ENCODE measurements around the gene GNB5.
A peak's percentile ranks its signal among the peaks of the same experiment; 100 is the strongest.
"Not testable (repeated sequence)": the region's sequence is repeated elsewhere in the genome, so short reads cannot be mapped to it uniquely, and the experiment has no call there.

GNB5 gene

DNA sequence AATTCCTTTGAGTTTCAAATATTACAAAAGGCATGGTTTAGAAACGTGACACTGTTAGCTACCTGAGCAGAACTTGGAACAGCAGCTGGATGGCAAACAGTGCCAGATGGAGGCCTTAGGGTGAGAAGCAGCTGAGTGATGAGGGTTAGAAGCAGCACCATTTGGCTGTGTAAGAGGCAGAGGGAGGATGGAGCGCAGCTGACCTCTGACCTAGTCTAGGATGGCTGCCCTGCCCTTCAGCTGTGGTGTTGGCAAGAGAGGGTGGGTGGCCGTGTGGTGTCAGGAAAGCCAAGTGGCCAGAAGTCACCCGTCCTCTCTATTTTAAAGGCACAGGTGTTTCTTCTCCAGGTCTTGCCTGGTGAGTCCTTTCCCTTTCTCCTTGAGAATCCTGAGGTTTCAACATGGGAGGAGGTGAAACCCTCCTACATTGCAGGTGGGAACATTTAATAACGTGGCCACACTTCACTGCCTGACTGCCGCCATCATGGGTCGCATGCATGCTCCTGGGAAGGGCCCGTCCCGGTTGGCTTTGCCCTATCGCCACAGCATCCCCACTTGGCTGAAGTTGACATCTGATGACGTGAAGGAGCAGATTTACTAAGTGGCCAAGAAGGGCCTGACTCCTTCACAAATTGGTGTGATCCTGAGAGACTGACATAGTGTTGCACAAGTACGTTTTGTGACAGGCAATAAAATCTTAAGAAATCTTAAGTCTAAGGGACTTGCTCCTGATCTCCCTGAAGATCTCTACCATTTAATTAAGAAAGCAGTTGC lies 96.2 kb downstream of the GNB5 start:
- DNase-seq (ENCODE audit: low read depth in 2 of 2) = no peak

- no peak for DNase-seq (ENCODE audit: low read depth in 2 of 2)
Observed at GRCh38 chr15:52093539-52094510, 97.4 kb downstream of the GNB5 start.

- DNase-seq (ENCODE audit: low read depth in 2 of 2) = no peak
Observed at GRCh38 chr15:52093167-52093538, 98.0 kb downstream of the GNB5 start.

GRCh38 chr15:52090193-52090592 lies 101.0 kb downstream of the GNB5 start:
- no peak for DNase-seq (ENCODE audit: low read depth in 2 of 2)

- no peak for DNase-seq (ENCODE audit: low read depth in 2 of 2)
Observed at GRCh38 chr15:52086011-52086786, 105.0 kb downstream of the GNB5 start.

GRCh38 chr15:52085299-52085698 lies 105.9 kb downstream of the GNB5 start:
- DNase-seq (ENCODE audit: low read depth in 2 of 2) = no peak

DNA sequence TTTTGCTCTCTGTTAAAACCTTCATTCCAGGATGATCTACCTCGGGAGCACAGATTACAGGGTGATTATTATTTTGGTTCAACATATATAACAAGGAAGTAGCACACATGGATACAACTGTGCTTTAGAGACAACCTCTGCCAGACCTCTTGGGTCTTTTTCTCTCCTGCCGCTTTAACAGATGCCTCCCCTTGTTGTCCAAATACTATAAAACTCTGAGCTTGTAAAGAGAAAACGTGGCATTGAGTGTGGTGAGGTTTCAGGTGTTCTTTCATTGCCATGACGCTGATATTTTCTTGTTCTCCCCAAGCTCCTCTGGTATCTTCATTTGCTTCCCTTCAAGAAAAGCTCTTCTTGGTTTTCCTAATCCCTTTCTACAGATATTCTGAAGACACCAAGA lies 107.6 kb downstream of the GNB5 start:
- no peak for DNase-seq (ENCODE audit: low read depth in 2 of 2)

- DNase-seq (ENCODE audit: low read depth in 2 of 2) = not testable (repeated sequence)
Observed at GRCh38 chr15:52083037-52083359, 108.2 kb downstream of the GNB5 start.

- DNase-seq (ENCODE audit: low read depth in 2 of 2) = no peak
Observed at GRCh38 chr15:52082197-52083036, 108.8 kb downstream of the GNB5 start.

DNA sequence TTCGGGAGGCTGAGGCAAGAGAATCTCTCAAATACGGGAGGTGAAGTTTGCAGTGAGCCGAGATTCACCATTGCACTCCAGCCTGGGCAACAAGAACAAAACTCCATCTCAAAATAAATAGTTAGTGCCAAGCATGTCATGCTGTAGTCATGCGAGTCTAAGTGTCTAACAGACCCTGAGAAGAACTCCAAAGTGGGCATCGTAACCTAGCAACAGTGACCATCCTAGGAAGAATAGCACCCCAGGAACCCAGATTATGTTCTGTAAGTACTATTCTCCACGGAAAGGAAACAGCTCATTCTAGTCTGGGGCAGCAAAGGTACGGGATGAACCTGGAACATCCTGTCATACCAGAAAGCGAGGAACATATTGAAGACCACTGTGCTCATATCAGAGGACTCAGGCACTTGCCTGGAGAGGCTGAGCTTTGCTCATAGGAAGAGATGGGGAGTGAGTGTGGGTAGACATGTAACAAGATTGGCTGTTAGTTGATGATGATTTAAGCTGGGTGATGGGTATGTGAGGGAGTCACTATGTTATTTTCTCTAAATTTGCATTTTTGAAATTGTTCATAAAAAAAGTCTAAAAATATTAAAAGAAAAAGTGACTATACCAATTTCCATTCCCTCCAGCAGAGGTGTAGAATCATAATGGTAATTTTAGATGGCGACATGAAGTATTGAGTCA lies 110.3 kb downstream of the GNB5 start:
- DNase-seq (ENCODE audit: low read depth in 2 of 2) = no peak

DNA sequence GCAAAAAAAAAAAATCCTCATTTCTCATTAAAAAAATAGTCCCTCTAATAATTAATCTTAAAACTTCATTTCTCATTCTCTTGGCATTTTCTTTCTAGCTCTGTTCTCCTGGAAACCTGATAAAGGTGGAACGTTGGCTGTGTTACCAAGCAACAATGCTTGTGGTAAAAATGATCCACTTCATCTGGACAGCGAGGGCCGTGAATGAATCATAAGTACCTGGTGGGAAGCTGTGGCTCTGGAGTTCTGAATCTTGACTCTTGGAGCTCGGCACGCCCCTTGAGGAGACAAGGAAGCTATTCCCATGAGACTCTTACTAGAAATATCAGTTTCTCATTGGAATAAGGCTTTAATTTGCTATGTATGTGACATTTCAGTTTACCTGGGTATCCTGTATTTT lies 111.2 kb downstream of the GNB5 start:
- DNase-seq (ENCODE audit: low read depth in 2 of 2) = no peak

GRCh38 chr15:52078876-52079700 lies 112.1 kb downstream of the GNB5 start:
- peak; percentile 85 to 87 for DNase-seq (ENCODE audit: low read depth in 2 of 2)

DNA sequence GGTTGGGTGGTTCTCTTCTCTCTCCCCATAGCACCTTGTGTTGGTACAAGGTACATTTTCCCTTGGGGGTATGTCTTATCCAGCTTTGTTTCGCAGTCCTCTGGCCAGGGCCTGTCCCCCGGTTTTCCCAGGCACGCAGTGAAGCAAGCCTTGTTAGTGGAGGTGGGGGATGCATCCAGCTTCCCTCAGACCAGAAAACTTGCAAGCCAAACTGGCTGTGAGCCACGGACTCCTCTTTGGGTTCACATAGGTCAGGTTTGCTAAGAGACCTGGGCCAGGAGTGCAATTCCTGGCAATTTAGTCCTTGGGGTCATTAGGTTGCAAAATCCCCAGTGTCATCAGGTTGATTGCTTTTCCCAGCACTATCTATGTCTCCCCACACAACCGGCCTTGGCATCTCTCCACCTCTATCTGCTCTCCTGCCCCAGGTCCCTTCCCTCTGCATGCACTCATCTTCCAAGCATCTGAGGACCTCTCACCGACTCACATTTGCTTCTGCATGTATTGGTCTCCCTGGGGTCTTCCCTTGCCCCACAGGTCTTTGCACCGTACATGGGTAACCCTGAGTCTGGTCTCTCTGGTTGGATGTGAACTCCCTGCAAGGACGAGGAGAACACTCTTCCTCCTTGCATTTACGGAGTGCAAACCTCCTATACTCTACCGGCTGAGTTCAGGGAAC lies 112.9 kb downstream of the GNB5 start:
- DNase-seq (ENCODE audit: low read depth in 2 of 2) = no peak

GRCh38 chr15:52076889-52077781 lies 114.1 kb downstream of the GNB5 start:
- DNase-seq (ENCODE audit: low read depth in 2 of 2) = no peak

- no peak for DNase-seq (ENCODE audit: low read depth in 2 of 2)
Observed at GRCh38 chr15:52071570-52071969, 119.6 kb downstream of the GNB5 start.

GRCh38 chr15:52069559-52069958 lies 121.6 kb downstream of the GNB5 start:
- no peak for DNase-seq (ENCODE audit: low read depth in 2 of 2)

DNA sequence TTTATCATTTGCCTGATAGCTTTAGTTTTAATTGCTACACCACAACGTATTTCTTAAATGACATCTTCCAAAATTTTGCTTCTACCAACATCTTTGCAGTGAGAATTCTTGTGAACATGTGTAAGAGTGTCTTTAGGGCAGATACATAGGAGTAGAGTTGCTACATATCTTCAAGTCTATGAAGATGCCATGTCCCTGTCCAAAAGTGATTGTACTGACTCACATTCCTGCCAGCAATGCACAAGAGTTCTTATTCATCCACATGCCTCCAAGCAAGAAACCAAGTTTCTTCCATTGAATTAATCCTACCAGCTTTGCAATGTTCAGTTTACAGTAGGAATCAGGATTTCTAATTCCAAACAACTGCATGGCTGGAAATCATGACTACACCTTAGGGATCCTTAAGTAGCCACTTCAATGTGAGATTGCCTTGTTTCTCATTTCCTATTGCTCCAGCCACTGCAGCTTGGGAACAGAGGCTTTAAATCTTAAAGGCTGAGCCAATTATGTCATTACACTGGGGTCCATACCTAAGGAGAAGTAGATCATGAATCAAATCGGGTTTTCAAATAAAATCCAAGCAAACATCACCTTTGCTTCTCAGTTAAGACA lies 123.1 kb downstream of the GNB5 start:
- no peak for DNase-seq (ENCODE audit: low read depth in 2 of 2)

DNA sequence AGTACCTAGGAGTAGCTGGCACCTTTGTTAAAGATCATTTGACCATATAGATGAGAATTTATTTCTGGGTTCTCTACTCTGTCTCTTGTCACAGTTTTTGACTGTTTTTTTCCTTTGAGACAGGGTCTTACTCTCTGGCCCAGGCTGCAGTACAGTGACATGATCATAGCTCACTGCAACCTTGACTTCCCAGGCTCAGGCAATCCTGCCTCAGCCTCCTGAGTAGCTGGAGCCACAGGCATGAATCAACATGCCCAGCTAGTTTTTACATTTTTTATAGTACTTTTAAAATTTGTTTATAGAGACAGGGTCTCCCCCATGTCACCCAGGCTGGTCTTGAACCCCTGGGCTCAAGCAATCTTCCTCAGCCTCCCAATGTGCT lies 123.7 kb downstream of the GNB5 start:
- DNase-seq (ENCODE audit: low read depth in 2 of 2) = no peak

Data from activated CD4-positive, alpha-beta T cell treated with anti-CD3 and anti-CD28 coated beads for 24 hours (primary cell).